ENCODE measurements around the gene PBX4. TPM values are rescaled to one million over a fixed set of nuclear protein-coding genes. Genes with fewer than 3 reads are reported as not detected.
"Not testable (repeated sequence)": the region's sequence is repeated elsewhere in the genome, so short reads cannot be mapped to it uniquely, and the experiment has no call there.

The PBX4 gene, protein sequence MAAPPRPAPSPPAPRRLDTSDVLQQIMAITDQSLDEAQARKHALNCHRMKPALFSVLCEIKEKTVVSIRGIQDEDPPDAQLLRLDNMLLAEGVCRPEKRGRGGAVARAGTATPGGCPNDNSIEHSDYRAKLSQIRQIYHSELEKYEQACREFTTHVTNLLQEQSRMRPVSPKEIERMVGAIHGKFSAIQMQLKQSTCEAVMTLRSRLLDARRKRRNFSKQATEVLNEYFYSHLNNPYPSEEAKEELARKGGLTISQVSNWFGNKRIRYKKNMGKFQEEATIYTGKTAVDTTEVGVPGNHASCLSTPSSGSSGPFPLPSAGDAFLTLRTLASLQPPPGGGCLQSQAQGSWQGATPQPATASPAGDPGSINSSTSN
- 0.32 TPM in 1 of 2 replicates, not detected in the other for total RNA-seq (2014; rRNA removed; shearing (Covaris generic))
- 0.63 and 0.71 TPM in 2 replicates for polyA plus RNA-seq (2016; fragmentation: Nextera tagmentation; extraction: Ambion mirVana)

DNA sequence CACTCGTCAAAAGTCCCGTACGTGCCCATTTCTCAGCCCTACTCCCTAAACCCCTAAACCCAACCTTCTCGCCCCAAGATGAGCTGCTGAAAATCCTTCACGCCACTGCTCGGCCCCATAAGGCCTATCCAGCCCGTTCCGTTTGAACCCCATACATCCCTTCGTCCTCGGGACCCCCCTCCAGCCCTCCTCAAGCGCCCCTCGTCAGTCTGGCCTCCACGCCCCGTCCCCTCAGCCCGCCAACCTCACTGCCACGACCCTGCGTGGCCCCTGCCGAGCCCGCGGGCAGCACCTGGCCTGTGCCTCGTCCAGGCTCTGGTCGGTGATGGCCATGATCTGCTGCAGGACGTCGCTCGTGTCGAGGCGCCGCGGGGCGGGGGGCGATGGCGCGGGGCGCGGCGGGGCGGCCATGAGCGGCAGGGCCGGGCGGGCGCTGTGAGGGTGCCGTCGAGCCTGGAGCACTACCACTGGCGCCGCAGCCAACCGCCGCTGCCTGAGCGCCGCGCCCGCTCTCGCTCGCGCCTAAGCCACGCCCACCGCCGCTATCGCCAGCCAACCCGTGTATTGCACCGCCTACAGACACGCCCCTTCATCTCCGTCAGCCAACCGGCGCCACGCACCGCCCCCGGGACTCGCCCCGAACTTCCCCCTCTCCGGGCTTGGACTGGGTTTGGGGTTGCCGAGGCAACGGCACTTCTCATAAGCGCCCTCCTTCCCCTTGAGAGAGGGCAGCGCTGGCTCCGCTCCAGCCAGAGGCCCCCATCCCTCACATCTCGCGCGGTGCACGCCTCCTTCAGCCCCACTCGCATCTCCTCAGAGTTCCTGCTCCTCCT is at the start of gene PBX4:
Gene PBX4 (minus strand): TSS at position 469 of the 833 bp plus-strand sequence. CDS start 58 bp downstream, at position 411.
- Histone ChIP-seq H3K4me1 (ENCODE audit: insufficient read depth) (peaks cover 5% of the 10 kb centered on the region), H3K27me3 (replicated peaks; ENCODE audit: insufficient read depth) (no peaks in the 10 kb centered on the region), H3K4me3 (peak within 1 kb of the TSS; percentile 66), H3K9me2 (ENCODE audit: insufficient read depth) (no peaks in the 10 kb centered on the region), H3F3A (ENCODE audit: insufficient read depth) (peaks cover 5% of the 10 kb centered on the region; the same call in 1 of the 2 replicates), H3K79me2 (ENCODE audit: insufficient read depth) (no peaks in the 10 kb centered on the region), H2AFZ (peak within 1 kb of the TSS; percentile 86), H3K27ac (no peak within 1 kb of the TSS), H3K9ac (peak within 1 kb of the TSS; percentile 66), H3K9me3 (ENCODE audit: low read depth) (no peaks in the 10 kb centered on the region), H4K20me1 (ENCODE audit: insufficient read depth) (no peaks in the 10 kb centered on the region), H3K4me2 (ENCODE audit: unreplicated experiment) (peak within 1 kb of the TSS; percentile 85), H3K36me3 (ENCODE audit: low read depth) (no peaks in the 10 kb centered on the region)
- 4 to 7% methylated on average over 31 to 64 of the region's 80 CpGs for WGBS, 2 experiments (ENCODE audit: low coverage in 1 of 2, low lambda C conversion rate in 2 of 2, missing lambda C conversion rate in 2 of 2)
- in situ Hi-C loops (cut with MboI), result no loop called here
- DNase-seq, result peak; percentile 95
- TF ChIP-seq EZH2 (IDR thresholded peaks at IDR 0.05; ENCODE audit: insufficient read depth, poor library complexity, severe bottlenecking) (no peak), EZH2phosphoT487 (IDR thresholded peaks at IDR 0.05; ENCODE audit: insufficient read depth, low read depth) (no peak)

GRCh38 chr19:19665420-19665948 is 47.0 kb upstream of the PBX4 start:
- H3K27ac ChIP-seq; in situ Hi-C loops (cut with MboI); H3K9ac ChIP-seq; H3K27me3 ChIP-seq (replicated peaks; ENCODE audit: insufficient read depth); H2AFZ ChIP-seq; DNase-seq; H3K9me3 ChIP-seq (ENCODE audit: low read depth); H4K20me1 ChIP-seq (ENCODE audit: insufficient read depth); H3K4me2 ChIP-seq (ENCODE audit: unreplicated experiment); H3F3A ChIP-seq (ENCODE audit: insufficient read depth); H3K36me3 ChIP-seq (ENCODE audit: low read depth); H3K9me2 ChIP-seq (ENCODE audit: insufficient read depth); H3K4me3 ChIP-seq: not testable (repeated sequence)
- Histone ChIP-seq H3K4me1 (ENCODE audit: insufficient read depth) (peaks cover 21% of the 10 kb centered on the region; the same call in 1 of the 2 replicates), H3K79me2 (ENCODE audit: insufficient read depth) (peaks cover 42% of the 10 kb centered on the region)
- WGBS, 2 experiments (ENCODE audit: low coverage in 1 of 2, low lambda C conversion rate in 2 of 2, missing lambda C conversion rate in 2 of 2), result 93 to 96% methylated on average over 22 of the region's 22 CpGs

- H3K4me2 ChIP-seq (ENCODE audit: unreplicated experiment), result peak within 1 kb of the TSS; percentile 95
- peak; percentile 99 for DNase-seq
- no peaks in the 10 kb centered on the region for H3K36me3 ChIP-seq (ENCODE audit: low read depth)
- WGBS, 2 experiments (ENCODE audit: low coverage in 1 of 2, low lambda C conversion rate in 2 of 2, missing lambda C conversion rate in 2 of 2), result 0 to 1% methylated on average over 64 to 74 of the region's 85 CpGs
- peaks cover 40% of the 10 kb centered on the region for H3K79me2 ChIP-seq (ENCODE audit: insufficient read depth)
- H2AFZ ChIP-seq, result peak within 1 kb of the TSS; percentile 75
- peaks cover 16% of the 10 kb centered on the region; the same call in 1 of the 2 replicates for H3K4me1 ChIP-seq (ENCODE audit: insufficient read depth)
- peak within 1 kb of the TSS; percentile 88 for H3K4me3 ChIP-seq
- no peaks in the 10 kb centered on the region for H3F3A ChIP-seq (ENCODE audit: insufficient read depth)
- no peaks in the 10 kb centered on the region for H4K20me1 ChIP-seq (ENCODE audit: insufficient read depth)
- in situ Hi-C loops (cut with MboI), result no loop called here
- H3K9ac ChIP-seq, result peak within 1 kb of the TSS; percentile 90
- no peaks in the 10 kb centered on the region for H3K9me3 ChIP-seq (ENCODE audit: low read depth)
- H3K27me3 ChIP-seq (replicated peaks; ENCODE audit: insufficient read depth), result no peaks in the 10 kb centered on the region
- no peaks in the 10 kb centered on the region for H3K9me2 ChIP-seq (ENCODE audit: insufficient read depth)
- TF ChIP-seq EZH2phosphoT487 (IDR thresholded peaks at IDR 0.05; ENCODE audit: insufficient read depth, low read depth) (no peak), EZH2 (IDR thresholded peaks at IDR 0.05; ENCODE audit: insufficient read depth, poor library complexity, severe bottlenecking) (no peak)
- H3K27ac ChIP-seq, result peak within 1 kb of the TSS; percentile 81
Measured at GRCh38 chr19:19663256-19664120, 45.0 kb upstream of the PBX4 start, which contains the start of gene ATP13A1. Gene ATP13A1, minus strand, starts transcription at chr19:19663676. Its CDS starts 10 bp downstream, at chr19:19663666.
